ENCODE measurements around the gene IDI2.

Gene IDI2

DNA sequence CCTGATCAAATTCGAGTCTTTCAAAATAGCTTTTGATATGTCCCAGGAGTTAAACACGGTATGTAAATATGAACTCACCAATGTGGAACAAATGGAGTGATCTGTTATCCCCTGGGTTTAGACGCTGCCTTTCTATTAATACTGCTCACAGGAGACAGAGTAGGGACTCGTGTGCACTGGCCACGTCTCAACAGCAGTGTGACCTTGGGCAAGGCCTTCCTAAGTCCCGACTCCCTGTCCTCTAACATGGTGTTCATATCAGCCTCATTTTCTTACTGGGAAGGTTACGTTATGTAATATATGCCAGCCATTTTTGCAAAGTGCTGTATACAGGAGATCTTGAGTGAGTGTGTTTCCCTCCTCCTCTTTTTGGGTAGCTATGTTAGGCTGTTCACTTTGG is 32.4 kb upstream of the IDI2 start:
- Histone ChIP-seq H3K4me1 (ENCODE audit: control insufficient read depth, insufficient read depth, low read length) (peaks cover 14% of the 10 kb centered on the region), H3K27ac (ENCODE audit: low read depth, low read length) (no peak overlapping the region), H3K36me3 (ENCODE audit: control insufficient read depth, insufficient read depth, low read length) (peaks cover 18% of the 10 kb centered on the region), H3K27me3 (ENCODE audit: control insufficient read depth, insufficient read depth, low read length) (no peaks in the 10 kb centered on the region), H3K4me3 (ENCODE audit: low read depth, low read length) (peak overlapping the region; percentile 95; the same call in 1 of the 2 replicates), H3K9ac (ENCODE audit: low read depth, low read length) (no peak overlapping the region), H3K9me3 (ENCODE audit: control insufficient read depth, insufficient read depth, low read length) (no peaks in the 10 kb centered on the region)

GRCh38 chr10:1057106-1057657 is 31.5 kb upstream of the IDI2 start:
- Histone ChIP-seq H3K9me3 (ENCODE audit: control insufficient read depth, insufficient read depth, low read length) (no peaks in the 10 kb centered on the region), H3K4me3 (ENCODE audit: low read depth, low read length) (peak overlapping the region; percentile 95), H3K9ac (ENCODE audit: low read depth, low read length) (peak overlapping the region; percentile 50; the same call in 1 of the 2 replicates), H3K27ac (ENCODE audit: low read depth, low read length) (peak overlapping the region; percentile 97), H3K27me3 (ENCODE audit: control insufficient read depth, insufficient read depth, low read length) (no peaks in the 10 kb centered on the region), H3K36me3 (ENCODE audit: control insufficient read depth, insufficient read depth, low read length) (peaks cover 26% of the 10 kb centered on the region), H3K4me1 (ENCODE audit: control insufficient read depth, insufficient read depth, low read length) (peaks cover 14% of the 10 kb centered on the region)

GRCh38 chr10:1056326-1057105 is 30.9 kb upstream of the IDI2 start, which contains the start of gene WDR37:
Gene WDR37, plus strand, starts transcription at chr10:1056385. Its CDS starts 15,771 bp downstream, at chr10:1072156.
- Histone ChIP-seq H3K9ac (ENCODE audit: low read depth, low read length) (peak within 1 kb of the TSS; percentile 90), H3K36me3 (ENCODE audit: control insufficient read depth, insufficient read depth, low read length) (peaks cover 31% of the 10 kb centered on the region), H3K4me3 (ENCODE audit: low read depth, low read length) (peak within 1 kb of the TSS; percentile 95), H3K4me1 (ENCODE audit: control insufficient read depth, insufficient read depth, low read length) (peaks cover 14% of the 10 kb centered on the region), H3K9me3 (ENCODE audit: control insufficient read depth, insufficient read depth, low read length) (no peaks in the 10 kb centered on the region), H3K27ac (ENCODE audit: low read depth, low read length) (peak within 1 kb of the TSS; percentile 97), H3K27me3 (ENCODE audit: control insufficient read depth, insufficient read depth, low read length) (no peaks in the 10 kb centered on the region)

DNA sequence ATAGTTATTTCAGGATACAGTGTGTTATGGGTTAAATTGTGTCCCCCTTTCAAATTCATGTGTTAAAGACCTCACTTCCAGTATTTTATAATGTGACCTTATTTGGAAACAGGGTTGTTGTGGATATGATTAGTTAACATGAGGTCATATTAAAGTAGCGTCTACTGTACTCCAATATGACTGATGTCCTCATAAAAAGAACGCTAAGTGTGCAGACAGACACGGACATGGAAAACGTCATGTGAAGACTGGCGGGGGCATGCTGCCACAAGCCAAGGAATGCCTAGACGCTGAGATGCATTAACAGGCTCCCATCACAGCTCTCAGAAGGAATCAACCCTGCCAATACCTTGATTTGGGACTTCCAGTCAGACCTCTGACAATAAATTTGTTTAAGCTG is 29.0 kb upstream of the IDI2 start:
- no peak overlapping the region for H3K27ac ChIP-seq (ENCODE audit: low read depth, low read length)
- peaks cover 22% of the 10 kb centered on the region for H3K4me1 ChIP-seq (ENCODE audit: control insufficient read depth, insufficient read depth, low read length)
- H3K4me3 ChIP-seq (ENCODE audit: low read depth, low read length), result peak overlapping the region; percentile 95
- H3K36me3 ChIP-seq (ENCODE audit: control insufficient read depth, insufficient read depth, low read length), result peaks cover 42% of the 10 kb centered on the region
- H3K27me3 ChIP-seq (ENCODE audit: control insufficient read depth, insufficient read depth, low read length), result no peaks in the 10 kb centered on the region
- H3K9ac ChIP-seq (ENCODE audit: low read depth, low read length), result no peak overlapping the region
- no peaks in the 10 kb centered on the region for H3K9me3 ChIP-seq (ENCODE audit: control insufficient read depth, insufficient read depth, low read length)

GRCh38 chr10:1050554-1050953 is 24.9 kb upstream of the IDI2 start:
- peak overlapping the region; percentile 88 for H3K4me3 ChIP-seq (ENCODE audit: low read depth, low read length)
- H3K27me3 ChIP-seq (ENCODE audit: control insufficient read depth, insufficient read depth, low read length), result no peaks in the 10 kb centered on the region
- no peak overlapping the region; the same call in 1 of the 2 replicates for H3K9ac ChIP-seq (ENCODE audit: low read depth, low read length)
- H3K4me1 ChIP-seq (ENCODE audit: control insufficient read depth, insufficient read depth, low read length), result peaks cover 20% of the 10 kb centered on the region
- peak overlapping the region; percentile 41 for H3K27ac ChIP-seq (ENCODE audit: low read depth, low read length)
- H3K36me3 ChIP-seq (ENCODE audit: control insufficient read depth, insufficient read depth, low read length), result peaks cover 52% of the 10 kb centered on the region
- no peaks in the 10 kb centered on the region for H3K9me3 ChIP-seq (ENCODE audit: control insufficient read depth, insufficient read depth, low read length)

DNA sequence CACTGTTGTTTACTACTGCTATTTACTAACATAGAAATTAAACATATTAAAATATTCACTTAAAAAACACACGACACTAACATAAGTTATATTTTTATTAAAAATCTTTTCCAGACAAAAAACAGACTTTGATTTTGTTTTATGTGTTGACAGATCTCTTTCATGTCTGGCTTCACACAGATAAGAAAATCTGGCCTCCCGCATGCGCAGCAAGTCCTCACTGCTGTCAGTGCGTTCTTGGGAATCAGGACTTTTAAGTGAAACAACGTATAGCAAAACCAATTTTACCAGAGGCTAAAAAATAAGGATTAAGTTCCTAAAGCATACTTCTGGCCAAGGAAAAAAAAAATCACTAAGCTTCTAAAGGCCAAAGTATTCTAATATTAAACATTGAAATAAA is 24.5 kb upstream of the IDI2 start:
- no peaks in the 10 kb centered on the region for H3K27me3 ChIP-seq (ENCODE audit: control insufficient read depth, insufficient read depth, low read length)
- no peaks in the 10 kb centered on the region for H3K9me3 ChIP-seq (ENCODE audit: control insufficient read depth, insufficient read depth, low read length)
- H3K4me1 ChIP-seq (ENCODE audit: control insufficient read depth, insufficient read depth, low read length), result peaks cover 17% of the 10 kb centered on the region
- H3K9ac ChIP-seq (ENCODE audit: low read depth, low read length), result peak overlapping the region; percentile 95
- H3K36me3 ChIP-seq (ENCODE audit: control insufficient read depth, insufficient read depth, low read length), result peaks cover 55% of the 10 kb centered on the region
- peak overlapping the region; percentile 100 for H3K27ac ChIP-seq (ENCODE audit: low read depth, low read length)
- H3K4me3 ChIP-seq (ENCODE audit: low read depth, low read length), result peak overlapping the region; percentile 88

DNA sequence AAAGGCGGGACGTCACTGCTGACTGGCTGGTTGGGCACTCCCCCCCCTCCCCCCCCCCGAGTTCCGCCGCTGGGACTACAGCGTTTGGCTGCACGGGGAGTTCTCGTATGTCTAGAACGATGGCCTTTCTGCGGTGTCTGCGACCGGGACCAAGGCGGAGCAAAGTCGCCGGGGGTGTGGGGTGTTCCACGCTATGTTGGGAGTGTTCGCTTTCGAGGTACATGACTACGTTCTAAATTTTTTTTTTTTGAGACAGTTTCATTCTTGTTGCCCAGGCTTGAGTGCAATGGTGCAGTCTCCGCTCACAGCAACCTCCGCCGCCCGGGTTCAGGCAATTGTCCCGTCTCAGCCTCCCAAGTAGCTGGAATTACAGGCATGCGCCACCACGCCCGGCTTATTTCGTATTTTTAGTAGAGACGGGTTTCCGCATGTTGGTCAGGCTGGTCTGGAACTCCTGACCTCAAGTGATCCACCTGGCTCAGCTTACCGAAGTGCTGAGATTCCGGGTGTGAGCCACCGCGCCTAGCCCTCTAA is 23.8 kb upstream of the IDI2 start:
- Histone ChIP-seq H3K4me1 (ENCODE audit: control insufficient read depth, insufficient read depth, low read length) (peaks cover 11% of the 10 kb centered on the region; the same call in 1 of the 2 replicates), H3K9me3 (ENCODE audit: control insufficient read depth, insufficient read depth, low read length) (no peaks in the 10 kb centered on the region), H3K27ac (ENCODE audit: low read depth, low read length) (peak overlapping the region; percentile 100), H3K36me3 (ENCODE audit: control insufficient read depth, insufficient read depth, low read length) (peaks cover 52% of the 10 kb centered on the region), H3K9ac (ENCODE audit: low read depth, low read length) (peak overlapping the region; percentile 95), H3K4me3 (ENCODE audit: low read depth, low read length) (peak overlapping the region; percentile 88), H3K27me3 (ENCODE audit: control insufficient read depth, insufficient read depth, low read length) (no peaks in the 10 kb centered on the region)

- Histone ChIP-seq H3K9me3 (ENCODE audit: control insufficient read depth, insufficient read depth, low read length) (no peaks in the 10 kb centered on the region), H3K4me1 (ENCODE audit: control insufficient read depth, insufficient read depth, low read length) (peaks cover 11% of the 10 kb centered on the region; the same call in 1 of the 2 replicates), H3K4me3 (ENCODE audit: low read depth, low read length) (peak within 1 kb of the TSS; percentile 88), H3K27ac (ENCODE audit: low read depth, low read length) (peak within 1 kb of the TSS; percentile 100), H3K9ac (ENCODE audit: low read depth, low read length) (peak within 1 kb of the TSS; percentile 95), H3K36me3 (ENCODE audit: control insufficient read depth, insufficient read depth, low read length) (peaks cover 48% of the 10 kb centered on the region), H3K27me3 (ENCODE audit: control insufficient read depth, insufficient read depth, low read length) (no peaks in the 10 kb centered on the region)
These were observed 23.2 kb upstream of the IDI2 start, which contains the start of gene IDI1 for GRCh38 chr10:1048732-1049424. Gene IDI1, minus strand, starts transcription at chr10:1049119. Its CDS starts 116 bp downstream, at chr10:1049003.

DNA sequence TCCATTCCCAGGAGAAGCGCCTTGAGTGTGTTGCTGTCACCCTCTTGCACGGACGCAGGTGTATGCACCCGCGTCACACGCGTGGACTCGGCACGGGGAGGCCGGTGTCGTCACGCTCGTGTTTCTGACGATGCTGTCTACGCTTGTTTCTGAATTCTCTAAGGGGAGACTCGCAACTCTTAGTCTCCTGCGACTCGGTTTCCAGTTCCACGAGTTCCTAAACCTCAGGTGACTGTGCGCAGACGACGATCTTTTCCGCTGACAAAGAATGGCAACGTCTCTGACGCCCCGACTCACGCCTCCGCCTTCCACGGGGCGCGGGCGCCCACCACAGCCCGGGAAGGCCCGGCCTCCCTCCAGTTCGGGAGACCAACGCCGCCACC is 22.7 kb upstream of the IDI2 start:
- H3K4me1 ChIP-seq (ENCODE audit: control insufficient read depth, insufficient read depth, low read length), result peaks cover 11% of the 10 kb centered on the region; the same call in 1 of the 2 replicates

DNA sequence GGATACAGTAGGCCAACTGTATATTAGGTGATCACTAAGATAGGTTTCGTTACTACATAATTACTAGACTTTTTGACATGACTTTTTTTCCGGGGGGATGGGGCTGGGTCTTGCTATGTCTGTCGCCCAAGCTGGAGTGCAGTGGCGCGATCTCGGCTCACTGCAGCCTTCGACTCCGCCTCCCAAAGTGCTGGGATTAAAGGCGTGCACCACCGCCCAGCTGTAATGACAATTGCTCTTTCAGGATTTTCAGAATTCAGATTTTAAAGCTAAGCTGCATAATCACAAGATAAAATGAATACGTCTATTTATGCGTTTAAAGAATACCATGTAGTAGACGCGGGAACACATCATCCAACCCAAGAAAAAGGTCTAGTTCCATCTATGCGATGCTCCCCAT is 22.3 kb upstream of the IDI2 start:
- peak overlapping the region; percentile 95 for H3K9ac ChIP-seq (ENCODE audit: low read depth, low read length)
- peak overlapping the region; percentile 100 for H3K27ac ChIP-seq (ENCODE audit: low read depth, low read length)
- peak overlapping the region; percentile 88 for H3K4me3 ChIP-seq (ENCODE audit: low read depth, low read length)
- H3K4me1 ChIP-seq (ENCODE audit: control insufficient read depth, insufficient read depth, low read length), result peaks cover 11% of the 10 kb centered on the region; the same call in 1 of the 2 replicates
- H3K27me3 ChIP-seq (ENCODE audit: control insufficient read depth, insufficient read depth, low read length), result no peaks in the 10 kb centered on the region
- H3K9me3 ChIP-seq (ENCODE audit: control insufficient read depth, insufficient read depth, low read length), result no peaks in the 10 kb centered on the region
- peaks cover 48% of the 10 kb centered on the region for H3K36me3 ChIP-seq (ENCODE audit: control insufficient read depth, insufficient read depth, low read length)

More for the DNA sequence above, 22.7 kb upstream of the IDI2 start:
- H3K4me3 ChIP-seq (ENCODE audit: low read depth, low read length), result peak overlapping the region; percentile 88
- peaks cover 48% of the 10 kb centered on the region for H3K36me3 ChIP-seq (ENCODE audit: control insufficient read depth, insufficient read depth, low read length)
- H3K9me3 ChIP-seq (ENCODE audit: control insufficient read depth, insufficient read depth, low read length), result no peaks in the 10 kb centered on the region
- no peaks in the 10 kb centered on the region for H3K27me3 ChIP-seq (ENCODE audit: control insufficient read depth, insufficient read depth, low read length)
- H3K27ac ChIP-seq (ENCODE audit: low read depth, low read length), result peak overlapping the region; percentile 100
- peak overlapping the region; percentile 95 for H3K9ac ChIP-seq (ENCODE audit: low read depth, low read length)
